HepG2 (cell line): Measurements from ENCODE around the gene ASIC3. TPM values are rescaled to one million over a fixed set of nuclear protein-coding genes. Genes with fewer than 3 reads are reported as not detected.
A peak's percentile ranks its signal among the peaks of the same experiment; 100 is the strongest.

Source experiments
- ATAC-seq: fragments of 200-7000 bp; cut with Tn5 transposase; 3 replicates; pipeline ENCODE4 v1.9.1; 2020; ENCODE audit warnings: mild to moderate bottlenecking, moderate library complexity
- BruUV-seq: library from RNA; stranded (reverse); fragments of 400-500 nt; replicated peaks from 2 replicates; lab custom pipeline; 2021; lab: Mats Ljungman, UMichigan
- CTCF ChIA-PET: fragments of 300-600 bp; formaldehyde crosslinking; extraction: SDS; loops from one replicate; lab custom pipeline; 2021; ENCODE audit warnings: low total read pairs, inconsistent platforms, low intra/inter-chr PET ratio; lab: Yijun Ruan, JAX
- POLR2A ChIA-PET: fragments of 350-600 bp; sonication (Branson Sonifier 250); formaldehyde crosslinking; loops from one replicate; lab custom pipeline; 2020; ENCODE audit warnings: antibody characterized with exemption, inconsistent platforms; lab: Yijun Ruan, JAX
- DNase-seq: peaks from one replicate; pipeline ENCODE4 v3.0.0-alpha.2; 2015; ENCODE audit warnings: low spot score
- FAIRE-seq: peaks from 3 replicates; lab custom pipeline; 2011; peaks lifted over from hg19 to GRCh38; lab: Jason Lieb, UNC
- H2AFZ ChIP-seq: one replicate; pipeline ENCODE4 v1.6.1; 2011; ENCODE audit warnings: low read length, inconsistent platforms
- H3K27ac ChIP-seq: fragments of 300-600 bp; 3 replicates; pipeline ENCODE4 v1.8.0; 2011; ENCODE audit warnings: mixed run types, mild to moderate bottlenecking, mixed read lengths, low read length, inconsistent platforms; ENCODE audit not compliant: insufficient read depth; ENCODE audit errors: extremely low read length
- H3K27me3 ChIP-seq, 2 experiments: fragments of 200-600 bp in 1 of 2; 2 replicates in 1 of 2; 3 replicates in 1 of 2; pipeline versions ENCODE4 v1.6.0 to v1.8.0; 2011; ENCODE audit warnings: low read length in 2 of 2, mild to moderate bottlenecking in 2 of 2, moderate library complexity in 2 of 2, inconsistent platforms in 1 of 2; ENCODE audit not compliant: insufficient read depth in 2 of 2, control insufficient read depth in 1 of 2
- H3K36me3 ChIP-seq, 2 experiments: fragments of 200-600 bp in 1 of 2; replicated peaks in 1 of 2; 2 replicates in 1 of 2; 3 replicates in 1 of 2; pipeline versions ENCODE4 v1.5.1 to v1.8.0; 2011; ENCODE audit warnings: low read length in 2 of 2, inconsistent platforms in 1 of 2; ENCODE audit not compliant: insufficient read depth in 2 of 2, control insufficient read depth in 1 of 2
- H3K4me1 ChIP-seq: 2 replicates; pipeline ENCODE4 v1.5.1; 2012; ENCODE audit warnings: low read length, inconsistent platforms; ENCODE audit not compliant: insufficient read depth
- H3K4me2 ChIP-seq: 2 replicates; pipeline ENCODE4 v1.6.0; 2011; ENCODE audit warnings: low read depth, low read length, inconsistent platforms
- H3K4me3 ChIP-seq, 3 experiments: fragments of 200-600 bp in 1 of 3; sonication (generic), shearing (Covaris generic) in 1 of 3; replicated peaks in 1 of 3; 2 replicates each; pipeline ENCODE4 v1.5.1; 2011 to 2016; ENCODE audit warnings: low read length in 3 of 3, inconsistent platforms in 2 of 3, low read depth in 2 of 3, mild to moderate bottlenecking in 2 of 3, control low read depth in 1 of 3, mixed read lengths in 1 of 3; ENCODE audit not compliant: insufficient read depth in 1 of 3
- H3K79me2 ChIP-seq: one replicate; pipeline ENCODE4 v1.6.1; 2011; ENCODE audit warnings: low read length, inconsistent platforms; ENCODE audit not compliant: insufficient read depth
- H3K9ac ChIP-seq: 2 replicates; pipeline ENCODE4 v1.6.0; 2011; ENCODE audit warnings: mild to moderate bottlenecking, low read depth, low read length, inconsistent platforms; ENCODE audit not compliant: insufficient read depth
- H3K9me3 ChIP-seq: 2 replicates; pipeline ENCODE4 v1.5.1; 2012; ENCODE audit warnings: mild to moderate bottlenecking, low read length
- H4K20me1 ChIP-seq: 2 replicates; pipeline ENCODE4 v1.6.0; 2011; ENCODE audit warnings: inconsistent platforms, mild to moderate bottlenecking, low read length, moderate library complexity; ENCODE audit not compliant: insufficient read depth
- AHR ChIP-seq: IDR thresholded peaks from 2 replicates; pipeline ENCODE4 v1.6.1; 2018; ENCODE audit warnings: missing genetic modification reagents, missing compliant biosample characterization
- ARHGAP35 ChIP-seq: sonication (generic); formaldehyde crosslinking; IDR thresholded peaks from 2 replicates; pipeline ENCODE4 v1.9.0; 2022; ENCODE audit warnings: mild to moderate bottlenecking, inconsistent platforms, moderate library complexity, missing genetic modification reagents, borderline replicate concordance
- IRF2 ChIP-seq: IDR thresholded peaks from 2 replicates; pipeline ENCODE4 v1.6.1; 2018; ENCODE audit warnings: missing genetic modification reagents, missing compliant biosample characterization
- KDM5A ChIP-seq: fragments of 200-600 bp; sonication (generic); IDR thresholded peaks from 2 replicates; pipeline ENCODE4 v1.7.0; 2018; ENCODE audit warnings: antibody characterized with exemption, mild to moderate bottlenecking, low read length, borderline replicate concordance
- KLF11 ChIP-seq: IDR thresholded peaks from 2 replicates; pipeline ENCODE4 v1.6.1; 2016; ENCODE audit warnings: missing compliant biosample characterization
- KLF9 ChIP-seq: IDR thresholded peaks from 2 replicates; pipeline ENCODE4 v1.6.1; 2016; ENCODE audit warnings: low read depth
- MED8 ChIP-seq: sonication (generic); formaldehyde crosslinking; IDR thresholded peaks from 2 replicates; pipeline ENCODE4 v1.8.1; 2023; ENCODE audit warnings: mild to moderate bottlenecking, missing genetic modification reagents; ENCODE audit not compliant: insufficient replicate concordance
- NONO ChIP-seq, 2 experiments: fragments of 450-650 bp in 1 of 2; sonication (generic) in 1 of 2; formaldehyde crosslinking in 1 of 2; IDR thresholded peaks in 1 of 2; conservative IDR thresholded peaks in 1 of 2; 2 replicates each; pipeline versions ENCODE4 v1.6.1 to v1.8.0; 2017 to 2022; ENCODE audit warnings: mild to moderate bottlenecking in 1 of 2, missing genetic modification reagents in 1 of 2, moderate library complexity in 1 of 2
- REL ChIP-seq: sonication (generic); formaldehyde crosslinking; conservative IDR thresholded peaks from 2 replicates; pipeline ENCODE4 v1.8.0; 2022; ENCODE audit warnings: mild to moderate bottlenecking, missing genetic modification reagents, moderate library complexity
- TOE1 ChIP-seq: sonication (generic); formaldehyde crosslinking; IDR thresholded peaks from 2 replicates; pipeline ENCODE4 v1.4.0; 2020; ENCODE audit warnings: mild to moderate bottlenecking, missing genetic modification reagents
- ZNF543 ChIP-seq: sonication (generic); formaldehyde crosslinking; IDR thresholded peaks from 2 replicates; pipeline ENCODE4 v1.4.0; 2020; ENCODE audit warnings: mild to moderate bottlenecking, missing genetic modification reagents
- ZNF569 ChIP-seq: sonication (generic); formaldehyde crosslinking; IDR thresholded peaks from 2 replicates; pipeline ENCODE4 v1.5.0; 2020; ENCODE audit warnings: mild to moderate bottlenecking, missing genetic modification reagents, moderate library complexity, borderline replicate concordance
- ZZZ3 ChIP-seq: sonication (generic); formaldehyde crosslinking; IDR thresholded peaks from 2 replicates; pipeline ENCODE4 v1.4.0; 2020; ENCODE audit warnings: missing genetic modification reagents, mild to moderate bottlenecking, borderline replicate concordance
- WGBS: methylation state at CpG from one replicate; pipeline ENCODE4 v1.1.6; 2017; ENCODE audit warnings: low lambda C conversion rate; 5-methylcytosine and 5-hydroxymethylcytosine counted together
- in situ Hi-C: cut with HindIII; loops from 2 replicates; pipeline ENCODE4 v1.10.0; 2017; ENCODE audit warnings: low pct_unique_long_range_greater_than_20kb; ENCODE audit not compliant: extremely low pct_ligation_motif_present
- intact Hi-C: fragments of 100-400 bp; cut with micrococcal nuclease; formaldehyde crosslinking; loops from one replicate; pipeline ENCODE4 v1.10.0; 2022; ENCODE audit not compliant: unreplicated experiment
- polyA plus RNA-seq, 8 experiments: library from polyadenylated mRNA; depleted of rRNA in 3 of 8; stranded (reverse) in 7 of 8; unstranded in 1 of 8; fragments of >200 nt; fragmentation: Illumina TruSeq in 4 of 8; extraction: Trizol in 4 of 8; gene quantifications; 2 replicates each; pipeline versions ENCODE4 v1.2.1 to v1.2.3, GENCODE V29; 2011 to 2016; ENCODE audit warnings: low read depth in 4 of 8, missing spikeins in 1 of 8, mixed read lengths in 1 of 8; ENCODE audit not compliant: insufficient read depth in 1 of 8
- total RNA-seq, 5 experiments: library from RNA; depleted of rRNA; stranded (reverse); fragments of >200 nt; fragmentation: Illumina TruSeq; extraction: Trizol; gene quantifications; 2 replicates each; pipeline ENCODE4 v1.2.3, GENCODE V29; 2016; ENCODE audit warnings: low read depth in 1 of 5
- TF ChIP-seq, protein P1 (sequence below): sonication (generic); formaldehyde crosslinking; conservative IDR thresholded peaks from 2 replicates; pipeline ENCODE4 v1.4.0; 2020; ENCODE audit warnings: mild to moderate bottlenecking, missing genetic modification reagents, moderate library complexity

The ASIC3 gene
- total and polyA plus RNA-seq, 2 of the 13 experiments (the other 11 are each of a cell fraction or from before 2014, with no cell fraction given): 0.51 TPM; not detected in 1

DNA sequence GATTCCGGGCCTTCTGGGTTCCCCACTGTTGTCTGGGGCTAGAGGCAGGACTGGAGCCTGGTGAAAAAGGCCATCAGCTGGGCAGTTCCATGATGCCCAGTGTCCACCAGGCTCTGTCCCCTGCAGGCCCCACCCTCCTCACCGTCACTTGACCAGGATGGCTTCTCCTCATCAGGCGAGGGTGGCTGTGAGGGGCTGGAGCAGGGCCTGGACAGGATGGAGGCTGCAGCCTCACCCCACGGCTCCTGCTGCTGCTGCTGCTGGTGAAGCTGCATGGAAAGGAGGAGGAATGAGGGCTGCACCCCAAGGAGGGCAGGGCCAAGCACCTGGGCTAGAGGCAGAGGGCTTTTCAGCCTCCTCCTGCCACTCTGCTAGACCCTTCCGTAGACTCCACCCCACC lies 32.4 kb upstream of the ASIC3 start (continued):
- TF ChIP-seq, protein P1, sequence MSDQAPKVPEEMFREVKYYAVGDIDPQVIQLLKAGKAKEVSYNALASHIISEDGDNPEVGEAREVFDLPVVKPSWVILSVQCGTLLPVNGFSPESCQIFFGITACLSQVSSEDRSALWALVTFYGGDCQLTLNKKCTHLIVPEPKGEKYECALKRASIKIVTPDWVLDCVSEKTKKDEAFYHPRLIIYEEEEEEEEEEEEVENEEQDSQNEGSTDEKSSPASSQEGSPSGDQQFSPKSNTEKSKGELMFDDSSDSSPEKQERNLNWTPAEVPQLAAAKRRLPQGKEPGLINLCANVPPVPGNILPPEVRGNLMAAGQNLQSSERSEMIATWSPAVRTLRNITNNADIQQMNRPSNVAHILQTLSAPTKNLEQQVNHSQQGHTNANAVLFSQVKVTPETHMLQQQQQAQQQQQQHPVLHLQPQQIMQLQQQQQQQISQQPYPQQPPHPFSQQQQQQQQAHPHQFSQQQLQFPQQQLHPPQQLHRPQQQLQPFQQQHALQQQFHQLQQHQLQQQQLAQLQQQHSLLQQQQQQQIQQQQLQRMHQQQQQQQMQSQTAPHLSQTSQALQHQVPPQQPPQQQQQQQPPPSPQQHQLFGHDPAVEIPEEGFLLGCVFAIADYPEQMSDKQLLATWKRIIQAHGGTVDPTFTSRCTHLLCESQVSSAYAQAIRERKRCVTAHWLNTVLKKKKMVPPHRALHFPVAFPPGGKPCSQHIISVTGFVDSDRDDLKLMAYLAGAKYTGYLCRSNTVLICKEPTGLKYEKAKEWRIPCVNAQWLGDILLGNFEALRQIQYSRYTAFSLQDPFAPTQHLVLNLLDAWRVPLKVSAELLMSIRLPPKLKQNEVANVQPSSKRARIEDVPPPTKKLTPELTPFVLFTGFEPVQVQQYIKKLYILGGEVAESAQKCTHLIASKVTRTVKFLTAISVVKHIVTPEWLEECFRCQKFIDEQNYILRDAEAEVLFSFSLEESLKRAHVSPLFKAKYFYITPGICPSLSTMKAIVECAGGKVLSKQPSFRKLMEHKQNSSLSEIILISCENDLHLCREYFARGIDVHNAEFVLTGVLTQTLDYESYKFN (CRISPR knock-in tag): no peak
- TF ChIP-seq ARHGAP35 (CRISPR knock-in tag) (no peak), ZNF543 (CRISPR knock-in tag) (no peak), KLF9 (CRISPR knock-in tag) (no peak), ZZZ3 (CRISPR knock-in tag) (no peak), MED8 (no peak), AHR (no peak), TOE1 (CRISPR knock-in tag) (no peak), KDM5A (no peak), KLF11 (CRISPR knock-in tag) (no peak)
- TF ChIP-seq, all 625 proteins: peak for 0

- H2AFZ ChIP-seq: no peak overlapping the region
- ChIA-PET POLR2A (no interaction called here), CTCF (no interaction called here)
- no peaks in the 10 kb centered on the region for H4K20me1 ChIP-seq
- no peak overlapping the region for H3K4me2 ChIP-seq
- H3K9ac ChIP-seq: no peak overlapping the region
- FAIRE-seq: no peak
- in situ Hi-C loops (no loop called here), intact Hi-C loops (no loop called here)
- H3K79me2 ChIP-seq: no peaks in the 10 kb centered on the region
- no peak for ATAC-seq
- TF ChIP-seq IRF2 (CRISPR knock-in tag) (no peak), REL (CRISPR knock-in tag) (0 out of 2 replicates have a peak, but pooled peaks have one; percentile 9), NONO (IDR thresholded peaks at IDR 0.05) (no peak), NONO (CRISPR knock-in tag; conservative IDR thresholded peaks at IDR 0.05) (no peak), ZNF569 (no peak)
- WGBS: 52% methylated on average over 7 of the region's 8 CpGs
- no peak for DNase-seq
- no peak overlapping the region for H3K27ac ChIP-seq
- H3K4me1 ChIP-seq: peaks cover 56% of the 10 kb centered on the region
- no TSS peak for BruUV-seq
- H3K27me3 ChIP-seq: peaks cover 9 to 33% of the 10 kb centered on the region in 2 experiments
- no peaks in the 10 kb centered on the region for H3K9me3 ChIP-seq
- H3K36me3 ChIP-seq: no peaks in the 10 kb centered on the region; a peak in 1 of 5 replicates
- H3K4me3 ChIP-seq: no peak overlapping the region
These were observed 31.8 kb upstream of the ASIC3 start for GRCh38 chr7:151016505-151016904.
